Fibroblast of lung (primary cell): ENCODE measurements around the gene PCSK6.

Experiments used
- EZH2 ChIP-seq: IDR thresholded peaks from 2 replicates; pipeline ENCODE4 v1.5.1; 2012; ENCODE audit warnings: low read length, control low read depth, mild to moderate bottlenecking; ENCODE audit errors: missing control alignments
- TF ChIP-seq, protein P1 (sequence below), 2 donors: IDR thresholded peaks in 1 of 2; conservative IDR thresholded peaks in 1 of 2; 1 replicate in 1 of 2; 2 replicates in 1 of 2; pipeline ENCODE4 v1.5.1; 2011 to 2012; ENCODE audit warnings: low read length in 2 of 2, control low read depth in 1 of 2, inconsistent platforms in 1 of 2, low read depth in 1 of 2, mild to moderate bottlenecking in 1 of 2

- TF ChIP-seq, protein P1, sequence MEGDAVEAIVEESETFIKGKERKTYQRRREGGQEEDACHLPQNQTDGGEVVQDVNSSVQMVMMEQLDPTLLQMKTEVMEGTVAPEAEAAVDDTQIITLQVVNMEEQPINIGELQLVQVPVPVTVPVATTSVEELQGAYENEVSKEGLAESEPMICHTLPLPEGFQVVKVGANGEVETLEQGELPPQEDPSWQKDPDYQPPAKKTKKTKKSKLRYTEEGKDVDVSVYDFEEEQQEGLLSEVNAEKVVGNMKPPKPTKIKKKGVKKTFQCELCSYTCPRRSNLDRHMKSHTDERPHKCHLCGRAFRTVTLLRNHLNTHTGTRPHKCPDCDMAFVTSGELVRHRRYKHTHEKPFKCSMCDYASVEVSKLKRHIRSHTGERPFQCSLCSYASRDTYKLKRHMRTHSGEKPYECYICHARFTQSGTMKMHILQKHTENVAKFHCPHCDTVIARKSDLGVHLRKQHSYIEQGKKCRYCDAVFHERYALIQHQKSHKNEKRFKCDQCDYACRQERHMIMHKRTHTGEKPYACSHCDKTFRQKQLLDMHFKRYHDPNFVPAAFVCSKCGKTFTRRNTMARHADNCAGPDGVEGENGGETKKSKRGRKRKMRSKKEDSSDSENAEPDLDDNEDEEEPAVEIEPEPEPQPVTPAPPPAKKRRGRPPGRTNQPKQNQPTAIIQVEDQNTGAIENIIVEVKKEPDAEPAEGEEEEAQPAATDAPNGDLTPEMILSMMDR (conservative IDR thresholded peaks at IDR 0.05 in 1 of 2, IDR thresholded peaks at IDR 0.05 in 1 of 2; ENCODE audit: low read depth in 1 of 2, low read length in 2 of 2) = no peak
- TF ChIP-seq EZH2 = no peak
These were observed 127.1 kb downstream of the PCSK6 start for GRCh38 chr15:101362359-101362758.
